DMS79 treated with DMSO at 0.1 percent for 48 hours (cell line): Measurements from ENCODE around the gene LYPLA2.

Experiments used
- DNase-seq: peaks from one replicate; lab custom pipeline; 2025; lab: John Stamatoyannopoulos, UW

LYPLA2 gene

GRCh38 chr1:23790696-23791515 lies at the start of gene LYPLA2:
Gene LYPLA2, plus strand, starts transcription at chr1:23791145. Its CDS starts 1,538 bp downstream, at chr1:23792683.
- peak; percentile 83 for DNase-seq

GRCh38 chr1:23741609-23742008 lies 49.3 kb upstream of the LYPLA2 start:
- no peak for DNase-seq

DNA sequence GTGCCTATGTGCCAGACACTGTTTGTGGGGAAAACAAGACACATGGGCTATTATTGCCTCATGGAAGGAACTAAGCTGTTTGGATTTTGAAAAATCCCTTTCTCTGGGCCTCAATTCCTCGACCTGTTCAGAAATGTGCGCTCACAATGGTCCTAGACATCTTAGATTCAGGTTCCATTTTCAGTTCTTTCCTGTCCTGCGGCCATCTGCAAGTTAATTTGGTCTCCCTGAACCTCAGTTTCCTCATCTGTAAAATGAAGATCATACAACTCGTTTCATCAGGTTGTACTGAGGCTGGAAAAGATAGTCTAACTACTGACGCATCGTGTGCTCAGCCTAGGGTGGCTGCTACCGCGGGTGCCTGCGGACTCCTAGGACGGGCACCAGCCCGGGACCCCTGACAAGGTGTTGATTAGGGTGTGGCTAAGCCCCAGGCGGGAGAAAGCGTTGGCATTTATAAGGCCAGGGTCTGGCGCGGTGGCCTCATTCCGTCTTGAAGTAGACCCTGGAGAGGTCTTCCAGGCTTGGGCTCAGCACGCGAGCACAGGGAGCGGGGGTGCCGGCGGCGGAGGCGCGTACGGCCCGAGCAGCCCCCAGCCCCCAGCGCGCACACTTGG lies 48.2 kb upstream of the LYPLA2 start:
- peak; percentile 55 for DNase-seq

GRCh38 chr1:23743287-23744152 lies 47.4 kb upstream of the LYPLA2 start, which contains the start of gene ELOA:
Gene ELOA, plus strand, starts transcription at chr1:23743471. Its CDS starts 33 bp downstream, at chr1:23743504.
- DNase-seq: peak; percentile 61

GRCh38 chr1:23745515-23745914 lies 45.4 kb upstream of the LYPLA2 start:
- DNase-seq: no peak

GRCh38 chr1:23748016-23748415 lies 42.9 kb upstream of the LYPLA2 start:
- DNase-seq: no peak

GRCh38 chr1:23751050-23751814 lies 39.7 kb upstream of the LYPLA2 start:
- DNase-seq: no peak

- no peak for DNase-seq
These were observed 39.1 kb upstream of the LYPLA2 start for GRCh38 chr1:23751815-23752200.

DNA sequence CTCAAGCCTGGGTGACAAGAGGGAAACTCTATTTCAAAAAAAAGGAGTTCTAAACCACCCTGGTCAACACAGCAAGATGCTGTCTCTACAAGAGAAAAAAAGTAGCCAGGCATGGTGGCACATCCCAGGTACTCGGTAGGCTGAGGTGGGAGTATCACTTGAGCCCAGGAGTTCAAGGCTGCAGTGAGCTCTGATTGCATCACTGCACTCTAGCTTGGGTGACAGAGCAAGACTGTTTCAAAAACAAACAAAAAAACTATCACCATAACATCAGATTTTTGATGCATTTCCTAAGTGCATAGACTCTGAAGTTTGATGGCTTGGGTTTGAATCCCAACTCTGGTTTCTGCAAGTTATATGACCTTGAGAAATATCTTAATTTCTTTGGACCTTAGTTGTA lies 38.0 kb upstream of the LYPLA2 start:
- no peak for DNase-seq

DNA sequence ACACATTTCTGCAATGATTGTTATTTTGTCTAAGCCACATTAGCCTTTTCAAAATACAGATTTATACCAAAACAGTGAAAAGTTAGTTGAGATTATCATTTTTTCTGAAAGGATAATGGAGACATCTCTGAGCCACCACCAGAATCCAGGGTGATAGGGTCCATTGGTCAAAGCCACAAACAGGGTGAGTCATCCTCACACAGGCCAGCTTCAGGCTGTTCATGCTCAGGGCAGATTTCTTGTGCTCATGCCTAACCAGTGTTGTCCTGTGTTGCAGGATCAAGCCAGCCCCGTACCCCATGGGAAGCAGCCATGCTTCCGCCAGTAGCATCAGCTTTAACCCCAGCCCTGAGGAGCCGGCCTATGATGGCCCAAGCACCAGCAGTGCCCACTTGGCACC lies 34.3 kb upstream of the LYPLA2 start:
- DNase-seq: no peak

GRCh38 chr1:23757812-23758211 lies 33.1 kb upstream of the LYPLA2 start:
- no peak for DNase-seq

- no peak for DNase-seq
These were observed 31.7 kb upstream of the LYPLA2 start for GRCh38 chr1:23759277-23759676.

GRCh38 chr1:23763041-23763577 lies 27.8 kb upstream of the LYPLA2 start:
- no peak for DNase-seq

- DNase-seq: no peak
These were observed 22.2 kb upstream of the LYPLA2 start for GRCh38 chr1:23768733-23769132.

GRCh38 chr1:23772049-23772853 lies 18.7 kb upstream of the LYPLA2 start:
- peak; percentile 69 for DNase-seq

DNA sequence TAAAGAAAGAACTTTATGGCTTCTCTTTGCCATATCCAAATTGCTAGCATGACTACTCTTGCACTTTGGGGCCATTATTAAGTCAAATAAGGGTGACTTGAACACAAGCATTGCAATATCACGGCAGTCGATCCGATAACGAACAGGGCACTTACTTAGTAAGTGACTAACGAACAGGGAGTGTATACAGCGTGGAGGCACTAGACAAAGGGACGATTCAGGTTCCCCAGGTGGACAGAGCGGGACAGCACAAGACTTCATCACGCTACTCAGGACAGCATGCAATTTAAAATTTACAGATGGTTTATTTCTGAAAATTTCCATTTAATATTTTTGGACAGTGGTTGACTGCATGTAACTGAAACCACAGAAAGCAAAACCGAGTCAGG lies 18.1 kb upstream of the LYPLA2 start:
- no peak for DNase-seq

DNA sequence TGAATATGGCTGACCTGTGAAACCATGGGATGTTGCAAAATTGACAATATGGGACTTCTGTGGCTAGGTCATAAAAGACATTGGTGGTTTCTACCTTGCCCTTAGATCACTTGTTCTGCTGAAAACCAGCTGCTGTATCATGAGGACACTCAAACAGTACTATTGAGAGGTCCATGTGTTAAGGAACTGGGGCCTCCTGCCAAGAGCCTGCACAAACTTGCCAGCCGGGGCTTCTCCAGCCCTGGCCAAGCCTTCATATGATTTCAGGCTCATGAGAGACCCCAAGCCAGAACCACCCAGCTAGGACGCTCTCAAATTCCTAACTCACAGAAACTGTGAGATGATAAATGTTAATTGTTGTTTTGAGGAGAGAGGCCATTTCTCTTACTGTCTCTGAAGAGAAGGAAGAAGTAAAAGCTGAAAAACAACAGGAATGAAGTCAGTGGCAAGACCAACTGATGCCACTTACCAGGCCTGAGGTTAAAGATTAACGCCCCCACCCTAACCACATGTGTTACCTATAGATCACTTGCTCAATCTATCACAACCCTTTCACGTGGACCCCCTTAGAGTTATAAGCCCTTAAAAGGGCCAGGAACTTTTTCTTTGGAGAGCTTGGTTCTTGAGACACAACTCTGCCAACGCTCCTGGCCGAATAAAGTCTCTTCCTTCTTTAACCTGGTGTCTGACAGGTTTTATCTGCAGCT lies 16.6 kb upstream of the LYPLA2 start:
- peak; percentile 84 for DNase-seq

- no peak for DNase-seq
These were observed 14.7 kb upstream of the LYPLA2 start for GRCh38 chr1:23776217-23776616.

- DNase-seq: peak; percentile 91
These were observed 12.7 kb upstream of the LYPLA2 start, which contains the start of gene PITHD1 for GRCh38 chr1:23777979-23778814. Gene PITHD1, plus strand, starts transcription at chr1:23778418. Its CDS starts 98 bp downstream, at chr1:23778516.
